IPS-18c (cell line): ENCODE measurements around the gene F9.
"Not testable (repeated sequence)": the region's sequence is repeated elsewhere in the genome, so short reads cannot be mapped to it uniquely, and the experiment has no call there.

ENCODE experiments used
- H3K4me3 ChIP-seq: 2 replicates; pipeline ENCODE4 v1.7.0; 2013; ENCODE audit warnings: low read depth, mild to moderate bottlenecking, low read length, moderate library complexity; ENCODE audit not compliant: insufficient read depth
- H3K9me3 ChIP-seq: one replicate; pipeline ENCODE4 v1.6.1; 2013; ENCODE audit warnings: mild to moderate bottlenecking, low read length, moderate library complexity; ENCODE audit not compliant: control insufficient read depth, insufficient read depth

Gene F9

GRCh38 chrX:139530550-139530949 lies at the start of gene F9:
F9 (plus strand) TSS chrX:139530739; CDS start chrX:139530765, 26 bp downstream.
- peaks cover 2% of the 10 kb centered on the region for H3K9me3 ChIP-seq
- no peak within 1 kb of the TSS for H3K4me3 ChIP-seq

GRCh38 chrX:139483699-139484098 lies 46.8 kb upstream of the F9 start:
- Histone ChIP-seq H3K9me3 (no peaks in the 10 kb centered on the region), H3K4me3 (no peak overlapping the region)

- no peak overlapping the region for H3K4me3 ChIP-seq
- no peaks in the 10 kb centered on the region for H3K9me3 ChIP-seq
Observed at GRCh38 chrX:139484591-139484990, 45.9 kb upstream of the F9 start.

DNA sequence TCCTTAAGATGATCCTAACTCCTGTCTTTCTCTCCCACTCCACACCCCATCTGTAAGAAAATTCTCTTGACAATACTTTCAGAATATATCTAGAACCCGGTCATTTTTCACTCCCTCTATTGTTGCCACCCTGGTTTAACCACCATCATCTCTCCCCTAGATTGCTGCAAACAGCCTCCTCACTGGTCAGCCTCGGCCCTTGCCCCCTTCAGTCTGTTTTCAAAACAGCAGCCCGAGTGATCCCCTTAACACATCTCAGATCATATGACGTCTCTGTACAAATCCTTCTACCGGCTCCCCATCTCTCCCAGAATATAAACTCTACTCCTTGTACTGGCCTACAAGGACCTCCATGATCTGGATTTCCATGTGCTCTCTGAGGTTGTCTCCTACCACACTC lies 35.2 kb upstream of the F9 start:
- Histone ChIP-seq H3K9me3 (peaks cover 3% of the 10 kb centered on the region), H3K4me3 (no peak overlapping the region)

DNA sequence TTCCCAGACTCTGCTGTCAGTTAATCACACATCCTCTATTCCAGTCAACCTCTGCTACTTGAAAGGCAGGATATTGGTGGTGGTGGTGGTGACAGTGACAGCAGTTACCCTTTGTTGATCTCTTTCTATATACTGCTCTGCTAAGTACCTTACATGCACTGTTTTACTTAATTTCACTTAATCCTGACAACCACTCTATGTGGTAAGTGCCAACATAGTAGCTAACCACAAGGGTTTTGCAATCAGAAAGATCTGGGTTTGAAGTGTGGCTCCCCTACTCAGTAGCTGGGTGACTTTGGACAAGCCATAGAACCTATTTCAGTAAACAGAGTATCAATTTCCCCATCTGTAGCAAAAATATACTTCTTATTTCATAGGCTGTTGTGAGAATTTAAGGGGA lies 24.2 kb upstream of the F9 start:
- no peak overlapping the region for H3K4me3 ChIP-seq
- peaks cover 10% of the 10 kb centered on the region for H3K9me3 ChIP-seq

GRCh38 chrX:139508099-139508498 lies 22.4 kb upstream of the F9 start:
- peaks cover 10% of the 10 kb centered on the region for H3K9me3 ChIP-seq
- no peak overlapping the region for H3K4me3 ChIP-seq

DNA sequence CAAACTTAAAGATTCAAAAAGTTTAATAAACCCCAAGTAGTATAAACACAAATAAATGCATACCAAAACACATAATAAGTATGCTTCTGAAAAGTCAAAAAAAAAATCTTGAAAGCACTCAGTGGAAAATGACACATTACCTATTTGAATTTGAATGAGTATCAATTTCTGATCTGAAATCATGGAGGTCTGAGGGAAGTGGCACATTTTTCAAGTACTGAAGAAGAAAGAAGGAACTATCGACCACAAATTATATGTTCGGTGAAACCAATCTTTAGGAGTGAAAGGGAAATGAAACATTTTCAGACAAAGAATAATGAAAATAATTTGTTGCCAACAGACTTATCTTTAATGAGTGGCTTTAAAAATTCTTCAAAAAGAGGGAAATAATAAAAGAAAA lies 12.1 kb upstream of the F9 start:
- H3K9me3 ChIP-seq: no peaks in the 10 kb centered on the region
- no peak overlapping the region for H3K4me3 ChIP-seq

GRCh38 chrX:139528829-139529228 lies 1.7 kb upstream of the F9 start:
- H3K4me3 ChIP-seq, H3K9me3 ChIP-seq: not testable (repeated sequence)

- peaks cover 2% of the 10 kb centered on the region for H3K9me3 ChIP-seq
- no peak overlapping the region for H3K4me3 ChIP-seq
Observed at GRCh38 chrX:139532834-139533233, 2.3 kb downstream of the F9 start.

DNA sequence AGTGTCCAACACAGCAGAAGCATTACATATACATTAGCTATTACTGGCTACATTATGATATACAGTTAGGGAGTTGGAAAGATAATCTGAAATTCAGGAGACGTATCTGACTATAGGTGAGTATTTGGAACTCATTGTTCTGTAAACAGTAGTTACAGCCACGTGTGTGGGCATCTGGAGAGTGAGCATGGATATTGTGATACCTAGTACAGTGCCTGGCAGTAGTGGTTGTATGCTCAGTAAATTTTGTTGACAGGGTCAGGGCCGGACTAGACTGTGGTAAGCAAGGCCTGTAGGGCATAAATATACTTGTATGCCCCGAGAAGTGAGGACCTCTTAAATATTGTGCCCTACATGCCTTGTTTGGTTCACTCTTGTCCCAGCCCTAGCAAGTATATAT lies 2.9 kb downstream of the F9 start:
- Histone ChIP-seq H3K9me3 (peaks cover 2% of the 10 kb centered on the region), H3K4me3 (no peak overlapping the region)

DNA sequence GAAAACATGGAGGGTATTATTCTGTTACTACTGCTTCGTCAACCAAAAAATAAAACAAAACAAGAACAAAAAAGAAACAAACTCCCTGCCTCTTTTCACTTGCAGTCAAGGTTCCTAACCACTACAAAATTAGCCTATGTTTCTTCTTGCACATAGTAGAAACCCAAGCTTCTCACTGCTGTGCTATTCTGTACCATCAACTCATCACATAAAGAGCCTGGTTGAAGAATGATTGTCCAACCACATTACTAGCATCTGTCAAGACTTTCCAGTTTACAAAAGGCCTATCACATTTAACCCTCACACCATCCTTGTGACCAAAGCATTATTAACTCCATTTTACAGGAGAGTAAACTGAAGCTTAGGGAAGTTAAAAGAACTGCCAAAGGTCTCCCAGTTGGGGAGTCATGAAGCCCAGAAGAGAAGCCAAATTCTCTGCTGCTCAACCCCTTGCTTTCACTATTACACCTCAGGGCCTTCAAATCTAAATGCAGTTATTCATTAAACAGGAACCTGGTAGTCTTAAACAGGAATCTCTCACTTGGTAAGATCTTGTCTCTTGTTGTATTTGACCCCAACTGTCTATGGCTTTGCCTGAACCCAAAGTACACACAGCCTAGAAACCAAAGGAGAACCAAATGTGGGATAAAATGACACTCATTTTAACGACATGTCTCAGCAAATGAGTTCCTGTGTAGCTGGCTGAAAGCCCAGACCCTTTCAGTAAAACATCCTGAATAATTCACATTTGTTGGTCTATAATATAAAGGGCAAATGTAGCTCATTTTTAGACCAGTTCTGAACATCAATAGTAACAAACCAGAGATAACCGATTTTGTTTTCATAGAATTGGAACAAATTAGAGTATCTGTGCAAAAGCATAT lies 8.6 kb downstream of the F9 start:
- no peak overlapping the region for H3K4me3 ChIP-seq
- peaks cover 2% of the 10 kb centered on the region for H3K9me3 ChIP-seq

GRCh38 chrX:139542652-139543051 lies 12.1 kb downstream of the F9 start:
- no peaks in the 10 kb centered on the region for H3K9me3 ChIP-seq

DNA sequence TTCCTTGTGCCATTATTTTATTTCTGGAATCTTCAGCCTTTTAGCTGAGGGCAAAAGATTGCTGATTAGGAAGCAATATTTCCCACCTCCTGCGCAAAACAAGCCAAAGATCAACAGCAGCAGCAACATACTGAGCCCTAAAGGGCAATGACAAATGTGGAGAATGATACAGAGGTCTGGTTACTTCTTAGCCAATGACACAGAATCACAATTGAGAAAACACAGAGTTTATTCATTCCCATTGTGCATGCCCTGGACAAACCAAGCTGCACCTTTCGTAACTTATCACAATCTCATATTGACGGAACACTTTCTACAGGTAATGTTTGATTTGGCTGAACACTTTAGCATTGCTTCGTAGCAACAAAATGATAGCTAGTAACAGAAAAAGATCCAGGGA lies 13.4 kb downstream of the F9 start:
- Histone ChIP-seq H3K4me3 (no peak overlapping the region), H3K9me3 (no peaks in the 10 kb centered on the region)

More at GRCh38 chrX:139542652-139543051, 12.1 kb downstream of the F9 start:
- no peak overlapping the region for H3K4me3 ChIP-seq

DNA sequence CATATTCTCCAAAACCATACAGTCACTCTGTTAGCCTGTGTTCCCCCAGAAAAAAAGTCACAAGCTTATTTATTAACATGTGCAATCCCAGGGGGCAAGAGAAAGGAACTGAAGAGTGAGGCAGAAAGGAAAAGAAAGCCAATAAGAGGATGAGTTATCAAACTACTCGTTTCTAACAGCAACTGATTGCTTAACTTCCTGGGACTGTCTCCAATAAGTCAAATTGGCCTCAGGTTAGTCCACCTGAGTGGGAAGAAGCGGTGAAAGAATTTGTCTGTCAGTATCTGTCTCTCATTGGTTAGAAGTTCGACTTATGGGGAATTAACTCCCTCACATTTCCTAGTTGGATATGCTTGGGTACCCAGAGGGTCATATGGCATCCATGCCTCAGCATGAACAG lies 14.1 kb downstream of the F9 start:
- no peak overlapping the region for H3K4me3 ChIP-seq
- no peaks in the 10 kb centered on the region for H3K9me3 ChIP-seq

GRCh38 chrX:139554376-139554775 lies 23.8 kb downstream of the F9 start:
- Histone ChIP-seq H3K9me3 (peaks cover 5% of the 10 kb centered on the region), H3K4me3 (no peak overlapping the region)

GRCh38 chrX:139554991-139555675 lies 24.6 kb downstream of the F9 start:
- H3K4me3 ChIP-seq: no peak overlapping the region

DNA sequence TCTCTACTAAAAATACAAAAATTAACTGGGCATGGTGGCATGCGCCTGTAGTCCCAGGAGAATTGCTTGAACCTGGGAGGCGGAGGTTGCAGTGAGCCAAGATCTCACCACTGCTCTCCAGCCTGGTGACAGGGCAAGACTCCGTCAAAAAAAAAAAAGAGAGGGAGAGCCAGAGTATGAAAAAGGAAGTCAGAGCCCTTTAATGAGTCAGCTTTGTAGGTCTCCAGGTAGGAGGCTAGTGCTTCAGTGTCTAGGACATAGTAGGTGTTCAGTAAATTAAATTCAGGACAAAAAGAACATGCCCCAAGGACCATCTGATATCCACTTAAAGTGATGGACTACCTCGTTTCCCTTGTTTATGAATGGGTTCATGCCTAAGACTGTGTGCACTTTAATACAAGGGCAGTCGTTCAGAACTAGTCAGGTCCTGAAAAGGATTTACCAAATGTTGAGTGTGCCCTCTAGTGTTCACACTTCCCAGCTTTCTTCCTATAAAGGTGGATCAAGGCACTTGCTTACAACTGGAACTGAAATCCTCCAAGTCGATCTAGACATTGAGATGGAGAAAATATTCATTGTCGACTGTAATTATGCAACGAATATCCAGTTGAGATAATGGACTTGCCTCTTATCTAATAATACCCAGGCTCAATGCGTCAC lies 29.0 kb downstream of the F9 start:
- H3K9me3 ChIP-seq: peaks cover 6% of the 10 kb centered on the region
- H3K4me3 ChIP-seq: no peak overlapping the region

More at GRCh38 chrX:139554991-139555675, 24.6 kb downstream of the F9 start:
- H3K9me3 ChIP-seq: peaks cover 5% of the 10 kb centered on the region

- no peak overlapping the region for H3K4me3 ChIP-seq
- H3K9me3 ChIP-seq: peaks cover 6% of the 10 kb centered on the region
Observed at GRCh38 chrX:139560221-139560620, 29.7 kb downstream of the F9 start.
